HCT116 (cell line): ENCODE results near the gene ETS1. TPM values are rescaled to one million over a fixed set of nuclear protein-coding genes. Genes with fewer than 3 reads are reported as not detected.

Experiments
- ATAC-seq: fragments of 200-7000 bp; cut with Tn5 transposase; 2 replicates; pipeline ENCODE4 v1.9.1; 2020; ENCODE audit warnings: mild to moderate bottlenecking, moderate library complexity
- BruUV-seq: library from RNA; stranded (reverse); fragments of 400-500 nt; replicated peaks from 2 replicates; lab custom pipeline; 2021; lab: Mats Ljungman, UMichigan
- CTCF ChIA-PET: fragments of 300-600 bp; sonication (Branson Sonifier 250); formaldehyde crosslinking; loops from one replicate; lab custom pipeline; 2021; ENCODE audit warnings: antibody characterized with exemption; lab: Charles Lee
- POLR2A ChIA-PET: fragments of 300-600, 350-600 bp; sonication (Branson Sonifier 250); formaldehyde crosslinking; loops from one replicate; lab custom pipeline; 2021; ENCODE audit warnings: antibody characterized with exemption; lab: Charles Lee
- RAD21 ChIA-PET, 2 experiments: fragments of 300-600 bp; sonication (Branson Sonifier 250); formaldehyde crosslinking; loops; one replicate each; lab custom pipeline; 2023; ENCODE audit warnings: low total read pairs in 2 of 2; ENCODE audit not compliant: uncharacterized antibody in 2 of 2, unreplicated experiment in 2 of 2, low non-redundant PET in 1 of 2; lab: Charles Lee
- DNase-seq: peaks from one replicate; pipeline ENCODE4 v3.0.0-alpha.2; 2010; ENCODE audit warnings: low read depth, low spot score
- H2AFZ ChIP-seq: fragments of 200-600 bp; shearing (Covaris generic), sonication (generic); 2 replicates; pipeline ENCODE4 v1.6.1; 2017; ENCODE audit warnings: low read depth, mixed run types, mixed read lengths, antibody characterized with exemption, low read length; ENCODE audit not compliant: poor library complexity, severe bottlenecking
- H3K27ac ChIP-seq: 2 replicates; pipeline ENCODE4 v1.5.1; 2012; ENCODE audit warnings: low read depth, low read length
- H3K27me3 ChIP-seq: fragments of 200-600 bp; sonication (generic); 2 replicates; pipeline ENCODE4 v1.6.1; 2016; ENCODE audit warnings: mixed run types, low read length, mixed read lengths; ENCODE audit not compliant: insufficient read depth
- H3K36me3 ChIP-seq, 2 experiments: fragments of 200-500 bp in 1 of 2; fragments of 200-600 bp in 1 of 2; sonication (Bioruptor generic) in 1 of 2; sonication (generic) in 1 of 2; 2 replicates each; pipeline versions ENCODE4 v1.5.1 to v1.6.1; 2014 to 2016; ENCODE audit warnings: low read length in 2 of 2, inconsistent platforms in 1 of 2, mixed read lengths in 1 of 2, mixed run types in 1 of 2; ENCODE audit not compliant: insufficient read depth in 2 of 2, control insufficient read depth in 1 of 2
- H3K4me1 ChIP-seq, 2 experiments: fragments of 200-600 bp in 1 of 2; sonication (generic) in 1 of 2; 2 replicates each; pipeline versions ENCODE4 v1.5.1 to v1.6.1; 2012 to 2017; ENCODE audit warnings: low read length in 2 of 2, inconsistent platforms in 1 of 2, mild to moderate bottlenecking in 1 of 2, mixed read lengths in 1 of 2, mixed run types in 1 of 2, moderate library complexity in 1 of 2; ENCODE audit not compliant: insufficient read depth in 2 of 2, control insufficient read depth in 1 of 2
- H3K4me2 ChIP-seq: fragments of 200-600 bp; sonication (generic); 2 replicates; pipeline ENCODE4 v1.6.1; 2017; ENCODE audit warnings: mixed run types, low read length, mixed read lengths
- H3K4me3 ChIP-seq, 2 experiments: fragments of 200-600 bp in 1 of 2; sonication (generic) in 1 of 2; replicated peaks in 1 of 2; 2 replicates each; pipeline ENCODE4 v1.5.1; 2011 to 2016; ENCODE audit warnings: low read length in 2 of 2, control low read depth in 1 of 2, low read depth in 1 of 2, mild to moderate bottlenecking in 1 of 2, mixed read lengths in 1 of 2, mixed run types in 1 of 2
- H3K79me2 ChIP-seq: fragments of 200-600 bp; sonication (generic); 2 replicates; pipeline ENCODE4 v1.6.1; 2017; ENCODE audit warnings: mild to moderate bottlenecking, mixed run types, low read length, moderate library complexity, mixed read lengths; ENCODE audit not compliant: insufficient read depth
- H3K9ac ChIP-seq: fragments of 200-600 bp; sonication (generic); 2 replicates; pipeline ENCODE4 v1.6.1; 2016; ENCODE audit warnings: low read length, mixed read lengths
- H3K9me2 ChIP-seq: fragments of 200-600 bp; sonication (generic), shearing (Covaris generic); 2 replicates; pipeline ENCODE4 v1.6.1; 2017; ENCODE audit warnings: mixed run types, mild to moderate bottlenecking, moderate library complexity; ENCODE audit not compliant: insufficient read depth
- H3K9me3 ChIP-seq, 2 experiments: fragments of 200-500 bp in 1 of 2; fragments of 200-600 bp in 1 of 2; sonication (Bioruptor generic) in 1 of 2; sonication (generic) in 1 of 2; 2 replicates each; pipeline ENCODE4 v1.6.1; 2014 to 2017; ENCODE audit warnings: low read length in 2 of 2, mixed read lengths in 2 of 2, inconsistent platforms in 1 of 2, low read depth in 1 of 2, mild to moderate bottlenecking in 1 of 2, mixed run types in 1 of 2, moderate library complexity in 1 of 2; ENCODE audit not compliant: control insufficient read depth in 1 of 2, insufficient read depth in 1 of 2
- H4K20me1 ChIP-seq: fragments of 200-600 bp; sonication (generic), shearing (Covaris generic); 2 replicates; pipeline ENCODE4 v1.6.1; 2017; ENCODE audit warnings: mixed run types, mild to moderate bottlenecking, moderate library complexity; ENCODE audit not compliant: insufficient read depth
- ATF3 ChIP-seq: IDR thresholded peaks from 2 replicates; pipeline ENCODE4 v1.6.1; 2012
- CEBPB ChIP-seq: IDR thresholded peaks from 2 replicates; pipeline ENCODE4 v1.6.1; 2012; ENCODE audit warnings: low read depth
- CTCF ChIP-seq, 3 experiments: fragments of 200-600 bp in 1 of 3; sonication (generic) in 1 of 3; IDR thresholded peaks in 2 of 3; conservative IDR thresholded peaks in 1 of 3; 2 replicates each; pipeline ENCODE4 v1.5.1; 2012 to 2017; ENCODE audit warnings: low read depth in 2 of 3, low read length in 2 of 3, antibody characterized with exemption in 1 of 3, borderline replicate concordance in 1 of 3, control low read depth in 1 of 3, mild to moderate bottlenecking in 1 of 3, mixed read lengths in 1 of 3, mixed run types in 1 of 3, moderate library complexity in 1 of 3; ENCODE audit not compliant: insufficient read depth in 1 of 3
- EZH2phosphoT487 ChIP-seq: fragments of 200-600 bp; IDR thresholded peaks from 2 replicates; pipeline ENCODE4 v1.6.1; 2018; ENCODE audit warnings: antibody characterized with exemption, borderline replicate concordance
- JUND ChIP-seq: IDR thresholded peaks from 2 replicates; pipeline ENCODE4 v1.6.1; 2012
- SP1 ChIP-seq: IDR thresholded peaks from 2 replicates; pipeline ENCODE4 v1.6.1; 2012; ENCODE audit warnings: low read depth
- SRF ChIP-seq: IDR thresholded peaks from 2 replicates; pipeline ENCODE4 v1.6.1; 2012; ENCODE audit warnings: low read depth
- TCF7L2 ChIP-seq: IDR thresholded peaks from 2 replicates; pipeline ENCODE4 v1.7.0; 2011; ENCODE audit warnings: borderline replicate concordance, inconsistent platforms; ENCODE audit not compliant: insufficient read depth, insufficient read length; ENCODE audit errors: extremely low read depth
- YY1 ChIP-seq: IDR thresholded peaks from 2 replicates; pipeline ENCODE4 v1.6.1; 2011; ENCODE audit warnings: low read length, low read depth, moderate library complexity, mild to moderate bottlenecking; ENCODE audit not compliant: insufficient replicate concordance; ENCODE audit errors: extremely low read depth
- ZBTB33 ChIP-seq: IDR thresholded peaks from 2 replicates; pipeline ENCODE4 v1.6.1; 2011; ENCODE audit warnings: mild to moderate bottlenecking, low read length, moderate library complexity; ENCODE audit not compliant: insufficient replicate concordance; ENCODE audit errors: extremely low read depth
- ZFX ChIP-seq: fragments of 450-650 bp; IDR thresholded peaks from 2 replicates; pipeline ENCODE4 v1.6.1; 2017
- ZNF274 ChIP-seq: fragments of 200-500 bp; sonication (Bioruptor generic); IDR thresholded peaks from 2 replicates; pipeline ENCODE4 v1.6.1; 2014; ENCODE audit warnings: mild to moderate bottlenecking, low read depth, low read length, inconsistent platforms
- intact Hi-C: fragments of 100-400 bp; cut with micrococcal nuclease; formaldehyde crosslinking; loops from 2 replicates; pipeline ENCODE4 v1.10.0; 2022
- total RNA-seq: library from RNA; stranded (reverse); gene quantifications from one replicate; pipeline ENCODE4 v1.2.1, GENCODE V29; 2021; ENCODE audit not compliant: unreplicated experiment

Gene ETS1
- total RNA-seq, 1 experiment from 2014 or later = 9.2 TPM

- no peak overlapping the region for H3K27ac ChIP-seq
- H3K4me3 ChIP-seq = no peak overlapping the region
- peak overlapping the region; percentile 90 for H3K4me2 ChIP-seq
- no peaks in the 10 kb centered on the region for H3K9me2 ChIP-seq
- BruUV-seq = no TSS peak
- no peaks in the 10 kb centered on the region for H4K20me1 ChIP-seq
- TF ChIP-seq JUND (no peak), YY1 (no peak), SRF (no peak)
- H2AFZ ChIP-seq = peak overlapping the region; percentile 77
- H3K9me3 ChIP-seq = no peaks in the 10 kb centered on the region
- CTCF ChIA-PET = no interaction called here
- POLR2A ChIA-PET = interaction anchor here (1.4 kb wide), 1 partner anchor 21 kb away, joined by 4 read pairs; no protein-coding TSS in a partner anchor
- no peaks in the 10 kb centered on the region for H3K36me3 ChIP-seq
- H3K79me2 ChIP-seq = peaks cover 5% of the 10 kb centered on the region; the same call in 1 of the 2 replicates
- peaks cover 5 to 43% of the 10 kb centered on the region in 2 experiments; a peak in 3 of 4 replicates for H3K4me1 ChIP-seq
- no peak for ATAC-seq
- DNase-seq = no peak
- no peaks in the 10 kb centered on the region for H3K27me3 ChIP-seq
- H3K9ac ChIP-seq = 0 out of 2 replicates have a peak overlapping the region, but pooled peaks have one; percentile 70
- intact Hi-C loops = loop anchor here (2.0 to 5.0 kb wide), 2 partner anchors 27 to 76 kb away; no protein-coding TSS in a partner anchor
- RAD21 ChIA-PET = no interaction called here
Measured at GRCh38 chr11:128523641-128524040, 63.7 kb downstream of the ETS1 start.

GRCh38 chr11:128522943-128523518 lies 64.3 kb downstream of the ETS1 start:
- peaks cover 5% of the 10 kb centered on the region; the same call in 1 of the 2 replicates for H3K79me2 ChIP-seq
- BruUV-seq = TSS peak; percentile 96
- H3K9me2 ChIP-seq = no peaks in the 10 kb centered on the region
- CTCF ChIA-PET = no interaction called here
- H3K4me1 ChIP-seq = peaks cover 5 to 43% of the 10 kb centered on the region in 2 experiments; a peak in 3 of 4 replicates
- TF ChIP-seq TCF7L2 = no peak
- no peak for TF ChIP-seq CTCF (IDR thresholded peaks at IDR 0.05 in 2 of 3, conservative IDR thresholded peaks at IDR 0.05 in 1 of 3; ENCODE audit: borderline replicate concordance in 1 of 3, insufficient read depth in 1 of 3, low read depth in 2 of 3, low read length in 2 of 3)
- no peak for TF ChIP-seq CEBPB
- no peak for TF ChIP-seq SP1
- TF ChIP-seq EZH2phosphoT487 = no peak
- TF ChIP-seq ZNF274 = no peak
- no peak for TF ChIP-seq ATF3
- TF ChIP-seq ZBTB33 = no peak
- TF ChIP-seq ZFX = no peak
- TF ChIP-seq, all 23 proteins: peak for 0
- Histone ChIP-seq H3K27ac (peak overlapping the region; percentile 49; the same call in 1 of the 2 replicates), H3K4me2 (peak overlapping the region; percentile 90), H3K36me3 (no peaks in the 10 kb centered on the region), H3K9ac (peak overlapping the region; percentile 70), H3K4me3 (peak overlapping the region; percentile 45 to 65), H2AFZ (peak overlapping the region; percentile 77), H4K20me1 (no peaks in the 10 kb centered on the region), H3K9me3 (no peaks in the 10 kb centered on the region), H3K27me3 (no peaks in the 10 kb centered on the region)
- ChIA-PET POLR2A (interaction anchor here (1.4 kb wide), 1 partner anchor 21 kb away, joined by 4 read pairs; no protein-coding TSS in a partner anchor), RAD21 (no interaction called here)
- no peak for ATAC-seq
- intact Hi-C loops = loop anchor here (1.0 to 5.0 kb wide), 3 partner anchors 26 to 313 kb away; no protein-coding TSS in a partner anchor
- DNase-seq = no peak
